Smooth muscle cell (in vitro differentiated cells): ENCODE data around the gene FAM107B. TPM values are rescaled to one million over a fixed set of nuclear protein-coding genes. Genes with fewer than 3 reads are reported as not detected.

Experiments used
- DNase-seq: peaks from one replicate; lab custom pipeline; 2025; ENCODE audit not compliant: unreplicated experiment; lab: John Stamatoyannopoulos, UW
- H2AFZ ChIP-seq: fragments of 200-600 bp; sonication (generic); 2 replicates; pipeline ENCODE4 v1.6.0; 2016; ENCODE audit warnings: antibody characterized with exemption, low read depth, mild to moderate bottlenecking
- H3F3A ChIP-seq: fragments of 200-600 bp; sonication (generic); 2 replicates; pipeline ENCODE4 v1.6.0; 2017; ENCODE audit warnings: antibody characterized with exemption, low read depth
- H3K27ac ChIP-seq: fragments of 200-600 bp; sonication (generic); 2 replicates; pipeline ENCODE4 v1.5.1; 2016; ENCODE audit warnings: low read depth, mild to moderate bottlenecking
- H3K27me3 ChIP-seq: fragments of 200-600 bp; sonication (generic); 2 replicates; pipeline ENCODE4 v1.6.1; 2016; ENCODE audit warnings: low read depth, mild to moderate bottlenecking
- H3K36me3 ChIP-seq: fragments of 200-600 bp; sonication (generic); 2 replicates; pipeline ENCODE4 v1.5.1; 2016; ENCODE audit warnings: low read depth
- H3K4me1 ChIP-seq: fragments of 200-600 bp; sonication (generic); 2 replicates; pipeline ENCODE4 v1.5.1; 2016; ENCODE audit warnings: low read depth
- H3K4me2 ChIP-seq: fragments of 200-600 bp; sonication (generic); 2 replicates; pipeline ENCODE4 v1.6.0; 2016; ENCODE audit warnings: mild to moderate bottlenecking
- H3K4me3 ChIP-seq: fragments of 200-600 bp; sonication (generic); 2 replicates; pipeline ENCODE4 v1.5.1; 2016; ENCODE audit warnings: mild to moderate bottlenecking
- H3K79me2 ChIP-seq: fragments of 200-600 bp; sonication (generic); 2 replicates; pipeline ENCODE4 v1.6.0; 2016; ENCODE audit warnings: low read depth, mild to moderate bottlenecking
- H3K9ac ChIP-seq: fragments of 200-600 bp; sonication (generic); 2 replicates; pipeline ENCODE4 v1.6.0; 2016; ENCODE audit warnings: low read depth
- H3K9me3 ChIP-seq: fragments of 200-600 bp; sonication (generic); replicated peaks from 2 replicates; pipeline ENCODE4 v1.5.1; 2016; ENCODE audit warnings: low read depth
- H4K20me1 ChIP-seq: fragments of 200-600 bp; sonication (generic); 2 replicates; pipeline ENCODE4 v1.6.0; 2016; ENCODE audit warnings: low read depth
- CTCF ChIP-seq: fragments of 200-600 bp; sonication (generic); IDR thresholded peaks from 2 replicates; pipeline ENCODE4 v1.5.1; 2017; ENCODE audit warnings: borderline replicate concordance, mild to moderate bottlenecking, antibody characterized with exemption; ENCODE audit not compliant: insufficient read depth, poor library complexity, severe bottlenecking
- WGBS: methylation state at CpG from one replicate; pipeline ENCODE4 v1.1.7; 2016; ENCODE audit warnings: low lambda C conversion rate; 5-methylcytosine and 5-hydroxymethylcytosine counted together
- polyA plus RNA-seq: library from polyadenylated mRNA; unstranded; fragments of >200 nt; fragmentation: Nextera tagmentation; extraction: Ambion mirVana; gene quantifications from 2 replicates; pipeline ENCODE4 v1.2.1, GENCODE V29; 2016
- total RNA-seq: library from RNA; depleted of rRNA; stranded (reverse); fragments of >200 nt; gene quantifications from 2 replicates; pipeline ENCODE4 v1.2.3, GENCODE V29; 2014

Gene FAM107B
- total and polyA plus RNA-seq, 2 experiments from 2014 or later = 8.7 to 9.0 TPM

GRCh38 chr10:14681802-14682201, 92.9 kb downstream of the FAM107B start:
- no peaks in the 10 kb centered on the region for H4K20me1 ChIP-seq
- no peaks in the 10 kb centered on the region for H3K36me3 ChIP-seq
- no peak overlapping the region for H3K27ac ChIP-seq
- H3K4me3 ChIP-seq = no peak overlapping the region
- no peaks in the 10 kb centered on the region for H3K9me3 ChIP-seq
- H2AFZ ChIP-seq = no peak overlapping the region
- H3K4me1 ChIP-seq = peaks cover 2% of the 10 kb centered on the region
- H3K27me3 ChIP-seq = no peaks in the 10 kb centered on the region
- 97% methylated on average over 7 of the region's 7 CpGs for WGBS
- no peak for TF ChIP-seq CTCF
- H3K79me2 ChIP-seq = no peaks in the 10 kb centered on the region
- no peak for DNase-seq
- peaks cover 2% of the 10 kb centered on the region for H3F3A ChIP-seq
- H3K9ac ChIP-seq = no peak overlapping the region
- H3K4me2 ChIP-seq = no peak overlapping the region

- Histone ChIP-seq H3K36me3 (no peaks in the 10 kb centered on the region), H3K4me2 (no peak overlapping the region), H3K4me1 (no peaks in the 10 kb centered on the region), H2AFZ (no peak overlapping the region), H3F3A (no peaks in the 10 kb centered on the region), H3K9me3 (no peaks in the 10 kb centered on the region), H4K20me1 (no peaks in the 10 kb centered on the region), H3K27ac (no peak overlapping the region), H3K27me3 (no peaks in the 10 kb centered on the region), H3K9ac (no peak overlapping the region), H3K4me3 (no peak overlapping the region), H3K79me2 (no peaks in the 10 kb centered on the region)
- WGBS = 54% methylated on average over 5 of the region's 5 CpGs
- TF ChIP-seq CTCF = no peak
- DNase-seq = no peak
Observed at GRCh38 chr10:14681305-14681704, 93.4 kb downstream of the FAM107B start.

GRCh38 chr10:14678637-14679036, 96.1 kb downstream of the FAM107B start:
- peaks cover 6% of the 10 kb centered on the region for H3F3A ChIP-seq
- no peak overlapping the region for H3K4me3 ChIP-seq
- H3K27me3 ChIP-seq = no peaks in the 10 kb centered on the region
- no peak overlapping the region for H3K9ac ChIP-seq
- no peak overlapping the region for H2AFZ ChIP-seq
- H4K20me1 ChIP-seq = no peaks in the 10 kb centered on the region
- peaks cover 7% of the 10 kb centered on the region for H3K4me1 ChIP-seq
- H3K79me2 ChIP-seq = no peaks in the 10 kb centered on the region
- H3K36me3 ChIP-seq = no peaks in the 10 kb centered on the region
- TF ChIP-seq CTCF = no peak
- 94% methylated on average over 3 of the region's 3 CpGs for WGBS
- H3K9me3 ChIP-seq = no peaks in the 10 kb centered on the region
- DNase-seq = no peak
- H3K27ac ChIP-seq = no peak overlapping the region
- no peak overlapping the region for H3K4me2 ChIP-seq

GRCh38 chr10:14676732-14677131, 98.0 kb downstream of the FAM107B start:
- Histone ChIP-seq H3F3A (peaks cover 6% of the 10 kb centered on the region), H3K4me1 (peaks cover 7% of the 10 kb centered on the region), H4K20me1 (no peaks in the 10 kb centered on the region), H3K79me2 (no peaks in the 10 kb centered on the region), H2AFZ (no peak overlapping the region), H3K27ac (no peak overlapping the region), H3K27me3 (no peaks in the 10 kb centered on the region), H3K36me3 (no peaks in the 10 kb centered on the region), H3K9ac (no peak overlapping the region), H3K4me3 (no peak overlapping the region), H3K9me3 (no peaks in the 10 kb centered on the region), H3K4me2 (no peak overlapping the region)
- WGBS = 83% methylated on average over 3 of the region's 3 CpGs
- no peak for TF ChIP-seq CTCF
- DNase-seq = no peak
